Neutrophil (primary cell): ENCODE results near the gene B9D1.

Source experiments
- H3K27ac ChIP-seq: fragments of 200-600 bp; sonication (generic); 2 replicates; pipeline ENCODE4 v1.5.1; 2016; ENCODE audit warnings: mild to moderate bottlenecking, moderate library complexity
- H3K27me3 ChIP-seq: fragments of 200-600 bp; sonication (generic); 2 replicates; pipeline ENCODE4 v1.6.0; 2016; ENCODE audit warnings: mild to moderate bottlenecking
- H3K36me3 ChIP-seq: fragments of 200-600 bp; sonication (generic); 2 replicates; pipeline ENCODE4 v1.5.1; 2017
- H3K4me1 ChIP-seq, 2 experiments: fragments of 200-600 bp in 1 of 2; sonication (generic) in 1 of 2; 1 replicate in 1 of 2; 2 replicates in 1 of 2; pipeline versions ENCODE4 v1.5.1 to v1.6.1; 2013 to 2016; ENCODE audit warnings: low read depth in 1 of 2, low read length in 1 of 2, mild to moderate bottlenecking in 1 of 2, moderate library complexity in 1 of 2; ENCODE audit not compliant: control insufficient read depth in 1 of 2, insufficient read depth in 1 of 2
- H3K4me3 ChIP-seq, 2 experiments: fragments of 200-600 bp in 1 of 2; sonication (generic) in 1 of 2; 1 replicate in 1 of 2; 2 replicates in 1 of 2; pipeline ENCODE4 v1.5.1; 2013 to 2016; ENCODE audit warnings: low read depth in 1 of 2, low read length in 1 of 2, mild to moderate bottlenecking in 1 of 2, moderate library complexity in 1 of 2
- H3K9me3 ChIP-seq: fragments of 200-600 bp; sonication (generic); 2 replicates; pipeline ENCODE4 v1.5.1; 2016
- TF ChIP-seq, protein P1 (sequence below): fragments of 200-600 bp; sonication (generic); IDR thresholded peaks from 2 replicates; pipeline ENCODE4 v1.5.1; 2016; ENCODE audit warnings: antibody characterized with exemption

Gene B9D1

GRCh38 chr17:19335951-19336631 is 26.4 kb downstream of the B9D1 start:
- TF ChIP-seq, protein P1, sequence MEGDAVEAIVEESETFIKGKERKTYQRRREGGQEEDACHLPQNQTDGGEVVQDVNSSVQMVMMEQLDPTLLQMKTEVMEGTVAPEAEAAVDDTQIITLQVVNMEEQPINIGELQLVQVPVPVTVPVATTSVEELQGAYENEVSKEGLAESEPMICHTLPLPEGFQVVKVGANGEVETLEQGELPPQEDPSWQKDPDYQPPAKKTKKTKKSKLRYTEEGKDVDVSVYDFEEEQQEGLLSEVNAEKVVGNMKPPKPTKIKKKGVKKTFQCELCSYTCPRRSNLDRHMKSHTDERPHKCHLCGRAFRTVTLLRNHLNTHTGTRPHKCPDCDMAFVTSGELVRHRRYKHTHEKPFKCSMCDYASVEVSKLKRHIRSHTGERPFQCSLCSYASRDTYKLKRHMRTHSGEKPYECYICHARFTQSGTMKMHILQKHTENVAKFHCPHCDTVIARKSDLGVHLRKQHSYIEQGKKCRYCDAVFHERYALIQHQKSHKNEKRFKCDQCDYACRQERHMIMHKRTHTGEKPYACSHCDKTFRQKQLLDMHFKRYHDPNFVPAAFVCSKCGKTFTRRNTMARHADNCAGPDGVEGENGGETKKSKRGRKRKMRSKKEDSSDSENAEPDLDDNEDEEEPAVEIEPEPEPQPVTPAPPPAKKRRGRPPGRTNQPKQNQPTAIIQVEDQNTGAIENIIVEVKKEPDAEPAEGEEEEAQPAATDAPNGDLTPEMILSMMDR: no peak
- no peaks in the 10 kb centered on the region for H3K36me3 ChIP-seq
- H3K4me3 ChIP-seq: no peak overlapping the region
- no peaks in the 10 kb centered on the region for H3K9me3 ChIP-seq
- no peak overlapping the region for H3K27ac ChIP-seq
- H3K27me3 ChIP-seq: peaks cover 57% of the 10 kb centered on the region
- no peaks in the 10 kb centered on the region for H3K4me1 ChIP-seq

DNA sequence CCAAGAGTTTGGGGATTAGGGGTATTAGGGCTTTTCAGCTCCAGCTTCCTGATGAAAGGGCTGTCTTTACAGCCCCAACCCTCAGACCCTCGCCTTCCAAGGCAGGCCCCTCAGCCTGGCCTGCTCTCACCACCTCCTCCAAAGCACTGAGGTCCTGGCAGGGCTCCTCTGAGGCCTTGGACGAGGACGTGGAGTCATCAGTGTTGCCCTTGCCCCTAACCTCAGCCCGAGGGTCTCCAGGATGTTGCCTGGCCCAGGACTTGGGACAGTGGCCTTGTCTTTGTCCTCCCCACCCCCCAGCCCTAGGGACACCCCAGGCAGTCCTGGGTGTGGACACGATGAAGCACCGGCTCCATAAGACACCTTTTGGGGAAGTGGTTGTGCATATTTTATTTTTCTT is 28.2 kb downstream of the B9D1 start:
- Histone ChIP-seq H3K27me3 (peaks cover 53% of the 10 kb centered on the region), H3K27ac (no peak overlapping the region), H3K4me1 (no peaks in the 10 kb centered on the region), H3K4me3 (no peak overlapping the region), H3K36me3 (no peaks in the 10 kb centered on the region), H3K9me3 (no peaks in the 10 kb centered on the region)
- TF ChIP-seq, protein P1: no peak

DNA sequence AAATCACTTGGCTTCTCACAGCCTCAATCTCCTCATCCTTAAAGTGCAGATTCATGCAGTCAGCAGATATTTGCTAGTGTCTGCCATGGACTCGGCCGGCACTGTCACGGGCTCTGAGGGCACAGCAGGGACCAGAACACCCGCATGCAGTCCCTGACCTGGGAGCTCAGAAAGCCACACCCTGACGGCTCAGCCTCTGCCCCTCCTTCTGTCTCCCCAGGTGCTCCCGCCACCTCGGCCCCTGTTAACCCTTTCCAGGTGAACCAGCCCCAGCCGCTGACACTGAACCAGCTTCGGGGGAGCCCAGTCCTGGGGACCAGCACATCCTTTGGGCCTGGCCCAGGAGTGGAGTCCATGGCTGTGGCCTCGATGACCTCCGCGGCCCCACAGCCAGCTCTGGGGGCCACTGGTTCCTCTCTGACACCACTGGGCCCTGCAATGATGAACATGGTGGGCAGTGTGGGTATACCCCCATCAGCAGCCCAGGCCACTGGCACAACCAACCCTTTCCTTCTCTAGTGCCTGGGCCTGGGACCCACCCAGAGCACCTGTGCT is 28.7 kb downstream of the B9D1 start:
- Histone ChIP-seq H3K4me3 (no peak overlapping the region), H3K27me3 (peaks cover 51% of the 10 kb centered on the region), H3K36me3 (no peaks in the 10 kb centered on the region), H3K4me1 (no peaks in the 10 kb centered on the region), H3K9me3 (no peaks in the 10 kb centered on the region), H3K27ac (no peak overlapping the region)
- TF ChIP-seq, protein P1: no peak

DNA sequence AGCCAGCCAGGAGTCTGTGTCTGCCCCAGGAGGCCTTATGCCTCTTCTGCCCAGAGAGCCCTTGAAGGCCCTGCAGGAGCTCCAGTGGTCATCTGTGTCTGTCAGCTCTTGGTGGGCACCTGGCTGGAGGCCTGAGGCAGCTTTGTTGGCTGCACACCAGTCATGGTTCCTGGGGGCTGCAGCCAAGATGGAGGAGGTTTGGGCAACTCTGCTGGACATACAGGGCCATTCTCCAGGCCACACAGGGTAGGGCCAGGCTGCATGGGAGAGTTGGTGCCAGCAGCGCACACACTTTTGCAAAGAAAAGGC is 29.4 kb downstream of the B9D1 start:
- Histone ChIP-seq H3K27ac (no peak overlapping the region), H3K4me1 (no peaks in the 10 kb centered on the region), H3K4me3 (no peak overlapping the region), H3K9me3 (no peaks in the 10 kb centered on the region), H3K27me3 (peaks cover 55% of the 10 kb centered on the region), H3K36me3 (no peaks in the 10 kb centered on the region)
- TF ChIP-seq, protein P1: no peak

- Histone ChIP-seq H3K27ac (no peak overlapping the region), H3K36me3 (no peaks in the 10 kb centered on the region), H3K9me3 (no peaks in the 10 kb centered on the region), H3K4me3 (no peak overlapping the region), H3K4me1 (no peaks in the 10 kb centered on the region), H3K27me3 (peaks cover 50% of the 10 kb centered on the region)
- TF ChIP-seq, protein P1: no peak
Measured at GRCh38 chr17:19332371-19333131, 30.0 kb downstream of the B9D1 start.
